HS-5 (cell line): Measurements from ENCODE around the gene IVD.

Source experiments
- DNase-seq: peaks from one replicate; pipeline ENCODE4 v3.0.0-alpha.2; 2012; ENCODE audit warnings: low read depth

Gene IVD

DNA sequence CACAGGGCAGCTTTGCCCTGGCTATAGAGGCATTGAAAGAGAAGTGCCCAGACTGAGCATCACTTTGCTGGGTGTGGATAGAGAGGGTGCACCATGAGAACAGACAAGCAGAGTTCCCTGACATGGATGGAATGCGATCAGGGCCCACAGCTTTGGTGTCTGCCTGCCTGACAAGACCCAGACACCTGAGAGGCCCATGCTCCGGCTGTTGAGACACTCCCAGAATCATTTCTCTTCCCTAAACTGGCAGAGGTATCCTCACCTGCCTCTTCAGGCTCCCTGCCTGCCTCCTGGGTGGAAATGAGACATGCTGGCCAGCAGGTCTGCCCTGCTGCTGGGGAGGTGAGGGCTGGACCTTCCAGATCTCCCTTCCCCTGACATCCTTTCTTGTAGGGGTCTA, 54.8 kb downstream of the IVD start:
- no peak for DNase-seq

DNA sequence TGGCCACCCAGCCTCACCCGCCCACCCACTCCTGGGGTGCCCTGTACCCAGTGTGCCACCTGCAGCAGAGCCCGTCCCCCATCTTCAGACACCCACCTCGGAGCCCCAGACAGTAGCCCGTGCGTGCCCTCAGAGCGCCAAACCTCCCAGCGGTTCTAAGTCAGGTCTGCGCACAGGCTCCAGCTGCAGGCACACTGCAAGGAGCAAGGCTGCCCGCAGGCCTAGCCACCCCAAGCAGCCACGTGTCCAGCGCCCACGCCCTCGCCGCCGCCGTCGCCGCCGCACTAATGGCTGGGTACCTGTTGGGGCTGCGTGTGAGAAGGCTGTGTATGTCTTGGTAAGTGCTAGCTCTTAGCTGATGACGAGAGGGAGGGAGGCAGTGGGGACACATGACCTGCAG, 56.4 kb downstream of the IVD start:
- no peak for DNase-seq

DNA sequence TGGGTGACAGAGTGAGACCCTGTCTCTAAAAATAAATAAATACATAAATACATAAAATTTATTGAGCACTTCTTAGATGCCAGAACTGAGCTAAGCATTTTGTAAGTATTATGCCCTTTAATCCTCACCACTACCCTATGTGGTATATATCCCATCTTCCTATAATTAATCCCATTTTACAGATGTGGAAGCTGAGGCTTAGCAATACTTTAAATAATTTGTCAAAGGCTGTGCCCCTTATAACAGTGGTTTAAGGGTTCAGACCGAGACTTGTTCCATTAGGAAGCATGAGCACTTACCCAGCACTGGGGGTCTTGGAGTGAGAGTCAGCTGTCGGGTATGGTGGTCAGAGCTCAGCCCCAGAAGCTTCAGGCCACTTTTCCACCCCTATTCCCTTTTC, 57.7 kb downstream of the IVD start:
- no peak for DNase-seq

DNA sequence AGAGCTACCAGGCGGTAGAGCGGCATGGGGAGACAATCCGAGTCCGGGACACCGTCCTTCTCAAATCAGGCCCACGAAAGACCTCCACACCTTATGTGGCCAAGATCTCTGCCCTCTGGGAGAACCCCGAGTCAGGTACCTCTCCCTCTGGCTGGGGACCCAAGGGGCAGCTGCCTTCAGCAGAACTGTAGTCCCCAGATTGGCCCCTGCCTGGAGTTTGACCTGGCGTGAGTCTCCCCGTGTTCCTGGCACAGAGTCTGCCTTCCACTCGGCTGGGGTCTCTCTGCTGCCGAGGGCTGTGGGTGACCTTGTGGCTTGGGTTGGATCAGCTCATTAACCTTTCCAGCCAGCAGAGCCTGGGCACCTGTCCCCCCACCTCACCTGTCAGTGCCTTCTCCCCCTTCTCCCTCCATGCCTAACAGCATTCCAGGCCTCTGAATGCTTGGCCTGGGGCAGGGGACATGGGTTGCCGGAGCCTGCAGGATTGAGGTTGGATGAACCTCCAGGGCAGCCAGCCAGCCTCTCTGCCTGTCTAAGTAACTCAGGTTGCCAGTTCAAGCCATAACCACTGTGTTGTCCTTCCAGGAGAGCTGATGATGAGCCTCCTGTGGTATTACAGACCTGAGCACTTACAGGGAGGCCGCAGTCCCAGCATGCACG, 58.4 kb downstream of the IVD start:
- no peak for DNase-seq

DNA sequence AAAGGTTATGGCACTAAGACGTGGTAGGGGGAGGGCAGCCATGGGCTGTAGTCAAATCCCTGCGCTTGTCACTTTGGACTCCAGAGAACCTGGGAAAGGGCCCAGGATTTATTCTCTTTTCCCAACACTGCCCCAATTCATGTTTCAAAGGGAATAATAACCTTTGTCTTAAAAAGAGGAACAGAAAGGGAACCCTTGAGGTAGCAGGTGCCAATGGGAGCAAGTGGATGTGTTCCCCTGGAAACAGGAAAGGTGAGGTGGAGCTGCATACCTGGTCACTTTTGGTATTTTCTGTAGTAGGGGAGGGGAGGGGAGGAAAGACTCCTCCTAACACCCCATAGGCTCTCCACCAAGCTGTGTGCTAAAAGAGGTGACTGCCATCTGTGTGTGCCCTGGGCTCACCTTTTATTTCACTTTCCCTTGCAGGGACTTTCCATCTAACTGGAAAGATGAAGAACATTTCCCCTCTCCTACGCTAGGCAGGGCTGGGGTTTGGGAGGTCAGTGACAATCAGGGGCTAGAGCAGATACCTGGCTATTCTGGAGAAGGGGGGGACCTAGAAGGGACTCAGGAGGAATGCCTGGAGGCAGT, 59.1 kb downstream of the IVD start:
- DNase-seq: no peak

DNA sequence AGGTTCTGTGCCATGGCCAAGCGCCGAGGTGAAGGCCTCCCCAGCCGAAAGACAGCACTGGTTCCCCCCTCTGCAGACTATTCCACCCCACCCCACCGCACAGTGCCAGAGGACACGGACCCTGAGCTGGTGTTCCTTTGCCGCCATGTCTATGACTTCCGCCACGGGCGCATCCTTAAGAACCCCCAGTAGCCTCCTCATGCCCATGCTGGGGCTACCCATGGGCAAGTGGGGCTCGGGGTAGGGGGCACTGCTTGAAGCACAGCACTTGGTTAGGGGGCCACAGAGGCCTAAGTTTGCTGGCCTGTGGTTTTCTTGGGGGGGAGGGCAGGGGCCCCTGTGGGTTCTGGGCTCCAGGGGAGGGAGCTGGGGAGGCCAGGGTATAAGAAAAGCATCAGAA, 60.3 kb downstream of the IVD start:
- DNase-seq: no peak

DNA sequence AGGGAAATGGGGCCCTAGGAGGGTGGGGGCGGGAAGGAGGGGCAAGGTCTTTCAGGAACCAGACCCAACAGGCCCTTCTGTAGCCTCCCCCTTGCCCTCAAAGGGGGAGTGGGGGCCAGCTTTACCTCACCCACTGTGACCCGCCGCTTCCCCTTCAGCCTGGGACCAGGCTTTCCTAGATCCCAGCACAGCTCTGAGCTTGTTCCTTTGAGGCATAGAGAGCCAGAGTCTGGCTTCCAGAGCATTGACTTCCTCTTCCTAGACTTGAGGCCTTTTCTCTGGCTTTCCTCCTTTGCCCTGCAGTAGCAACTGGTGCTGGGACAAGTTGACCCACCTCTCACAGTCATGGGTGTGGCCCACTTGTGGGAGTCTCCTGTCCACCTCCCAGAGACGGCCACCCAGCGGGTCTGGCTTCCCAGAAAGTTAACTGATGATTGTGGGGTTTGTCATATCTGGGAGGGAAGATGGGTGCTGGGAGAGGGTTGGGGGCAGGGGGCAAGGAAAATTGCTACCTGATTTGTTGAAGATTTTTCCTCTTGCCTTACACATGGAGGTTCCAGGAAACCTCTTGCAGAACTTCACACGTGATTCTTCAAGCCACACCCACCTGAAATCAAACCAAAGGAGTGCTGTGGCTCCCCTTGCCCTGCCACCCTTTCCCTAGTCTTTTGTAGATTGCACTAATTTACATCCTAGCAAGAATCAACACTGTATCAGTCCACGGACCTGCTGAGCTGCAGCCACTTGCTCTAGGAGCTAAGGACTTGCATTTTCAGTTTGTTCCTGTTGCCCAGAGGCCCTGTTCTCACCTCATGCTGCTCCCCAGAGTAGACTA, 61.0 kb downstream of the IVD start:
- no peak for DNase-seq

DNA sequence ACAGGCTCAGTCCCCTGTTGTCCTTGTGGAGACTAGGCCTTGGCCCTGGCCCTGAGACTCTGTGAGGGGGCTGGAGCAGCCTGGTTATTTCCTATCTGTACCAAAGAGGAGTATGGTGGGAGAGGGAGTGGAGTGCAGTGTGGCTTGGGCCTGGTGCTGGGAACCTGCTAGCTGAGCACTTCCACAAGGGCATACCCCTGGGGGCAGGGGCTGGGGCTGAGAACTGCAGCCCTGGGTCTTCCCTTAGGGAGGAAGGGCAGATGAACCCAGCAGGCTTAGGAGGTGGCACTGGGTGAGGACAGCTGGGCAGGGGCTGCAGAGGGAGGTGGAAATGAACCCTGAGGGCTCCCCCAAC, 61.6 kb downstream of the IVD start:
- DNase-seq: no peak

DNA sequence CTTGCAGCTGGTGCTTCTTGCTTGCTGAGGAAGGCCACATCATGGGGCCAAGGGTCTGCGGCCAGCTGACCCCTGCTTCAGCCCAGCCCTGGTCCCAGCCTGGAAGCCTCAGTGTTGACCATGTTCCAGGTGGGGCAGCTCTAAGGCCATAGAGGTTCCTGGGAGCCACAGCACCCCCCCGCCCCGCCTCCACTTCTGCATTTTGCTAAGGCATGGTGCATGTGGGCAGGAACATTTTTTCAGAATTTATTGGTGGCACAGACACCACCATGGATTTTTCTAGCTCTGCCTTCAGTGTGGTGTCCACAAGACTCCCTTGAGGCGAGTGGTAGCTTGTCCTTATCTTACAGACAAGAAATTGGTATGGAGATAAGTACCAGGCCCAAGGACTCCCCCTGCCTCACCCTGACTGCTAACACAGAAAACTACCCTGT, 63.3 kb downstream of the IVD start:
- DNase-seq: no peak

DNA sequence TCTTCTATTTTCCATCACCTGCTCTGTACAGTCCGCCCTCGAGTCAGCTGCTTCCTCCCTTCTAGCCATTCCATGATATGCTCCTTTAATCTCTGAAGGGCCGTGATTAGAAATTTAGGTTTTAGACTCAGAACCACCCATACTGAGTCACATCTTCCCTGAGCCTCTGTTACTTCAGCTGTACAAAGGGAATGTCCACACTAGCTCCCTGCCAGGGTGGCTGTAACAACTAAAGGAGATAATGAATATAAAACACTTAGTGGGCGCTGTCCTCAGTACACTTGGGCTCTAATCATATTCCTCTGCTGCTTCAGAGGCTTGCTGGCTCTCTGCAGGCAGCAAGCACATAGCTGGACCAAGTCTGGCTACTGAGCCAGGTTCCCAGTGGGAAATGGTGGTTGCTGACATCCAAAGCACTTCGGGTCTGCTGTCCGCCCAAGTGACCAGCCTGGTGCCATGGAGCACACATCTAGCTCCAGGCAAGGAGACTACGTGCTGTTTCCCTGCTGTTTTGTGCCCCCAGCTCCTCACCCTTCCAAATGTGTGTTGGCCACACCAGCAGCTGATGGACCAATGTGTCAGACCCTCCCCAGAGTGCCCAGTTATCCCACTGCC, 64.3 kb downstream of the IVD start:
- DNase-seq: no peak

DNA sequence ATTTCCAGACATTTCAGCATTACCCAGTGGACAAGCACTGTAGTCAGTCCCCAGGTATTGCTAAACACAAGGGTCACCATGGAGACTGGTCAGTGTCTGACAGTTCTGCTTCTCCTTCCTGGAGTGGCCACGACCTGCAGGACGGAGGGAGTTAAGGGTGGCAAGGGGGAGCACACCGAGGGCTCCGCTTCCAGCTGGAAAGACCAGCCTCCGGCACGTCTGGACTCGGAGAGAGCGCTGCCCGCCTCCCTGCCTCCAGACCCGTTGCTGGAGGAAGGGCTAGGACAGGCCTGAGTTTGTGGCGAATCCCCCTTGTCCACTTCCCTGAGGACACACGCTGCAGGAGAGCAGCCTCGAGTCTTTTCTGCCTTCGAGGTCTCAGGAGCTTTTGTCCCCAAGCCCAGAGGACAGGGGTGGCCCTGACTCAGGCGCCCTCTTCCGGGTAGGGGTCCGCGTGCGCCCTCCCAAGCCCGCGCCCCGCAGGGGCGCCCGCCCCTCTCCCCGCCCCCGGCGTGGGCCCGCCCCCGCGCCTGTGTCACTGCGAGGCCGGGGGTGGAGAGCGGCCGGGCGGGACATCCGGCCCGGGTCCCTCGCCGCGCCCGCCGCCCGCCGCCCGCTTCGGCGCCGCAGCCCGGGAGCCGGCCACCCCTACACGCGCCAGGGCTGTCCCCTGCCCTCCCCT, 65.0 kb downstream of the IVD start, which contains the start of gene CHST14:
Gene CHST14 (plus strand): TSS at position 562 of the 682 bp plus-strand sequence. CDS start 230 bp downstream, outside the sequence.
- no peak for DNase-seq
